Adrenal gland (tissue), 12 donors: ENCODE results near the gene DYRK1A. TPM values are rescaled to one million over a fixed set of nuclear protein-coding genes. Genes with fewer than 3 reads are reported as not detected.

Experiments
- DNase-seq, 7 donors: peaks; one replicate each; pipeline ENCODE4 v3.0.0-alpha.2; 2019 to 2020
- H3K27ac ChIP-seq, 5 donors: fragments of 200-600 bp; sonication (generic) in 4 of 5; 1 replicate in 3 of 5; 2 replicates in 2 of 5; pipeline versions ENCODE4 v1.5.1 to v1.8.0; 2016 to 2020; ENCODE audit warnings: mild to moderate bottlenecking in 1 of 5
- H3K27me3 ChIP-seq: fragments of 200-600 bp; 2 replicates; pipeline ENCODE4 v1.8.0; 2021
- H3K36me3 ChIP-seq, 2 donors: fragments of 200-600 bp; replicated peaks in 1 of 2; 1 replicate in 1 of 2; 2 replicates in 1 of 2; pipeline versions ENCODE4 v1.5.1 to v1.8.0; 2018 to 2022
- H3K4me1 ChIP-seq, 2 donors: fragments of 200-600 bp; replicated peaks in 1 of 2; 1 replicate in 1 of 2; 2 replicates in 1 of 2; pipeline versions ENCODE4 v1.5.1 to v1.8.0; 2018 to 2021
- H3K4me3 ChIP-seq, 4 donors: fragments of 200-600 bp; sonication (generic) in 3 of 4; one replicate each; pipeline ENCODE4 v1.5.1; 2016 to 2018
- H3K9me3 ChIP-seq, 3 donors: fragments of 200-600 bp; sonication (generic) in 1 of 3; replicated peaks in 1 of 3; 1 replicate in 2 of 3; 2 replicates in 1 of 3; pipeline versions ENCODE4 v1.5.1 to v1.8.0; 2016 to 2021
- CTCF ChIP-seq, 6 experiments: fragments of 450-650 bp in 4 of 6; fragments of 200-600 bp in 2 of 6; sonication (generic) in 1 of 6; IDR thresholded peaks; 1 replicate in 5 of 6; 2 replicates in 1 of 6; pipeline versions ENCODE4 v1.5.1 to v1.8.0; 2016 to 2021; ENCODE audit warnings: antibody characterized with exemption in 6 of 6, mild to moderate bottlenecking in 2 of 6, moderate library complexity in 1 of 6
- POLR2A ChIP-seq, 2 donors: fragments of 450-650 bp; IDR thresholded peaks; one replicate each; pipeline ENCODE4 v1.6.1; 2017; ENCODE audit warnings: antibody characterized with exemption in 2 of 2, mild to moderate bottlenecking in 2 of 2, moderate library complexity in 1 of 2
- WGBS, 4 donors: extraction: QIAGEN DNeasy Blood & Tissue Kit in 2 of 4; methylation state at CpG; one replicate each; pipeline versions ENCODE4 v1.1.5 to v1.1.7; 2013 to 2017; 5-methylcytosine and 5-hydroxymethylcytosine counted together
- intact Hi-C, 2 donors: fragments of 100-400 bp; cut with DNase I; formaldehyde crosslinking; loops; one replicate each; pipeline versions ENCODE4 v1.14.1 to v1.15.0; 2022 to 2023
- polyA plus RNA-seq, 3 donors: library from polyadenylated mRNA; stranded (reverse); fragments of 200-250 nt in 2 of 3; fragments of 350-450 nt in 1 of 3; fragmentation: Illumina TruSeq in 1 of 3; extraction: RNeasy Lipid Tissue Mini Kit (QIAGEN cat#74804) in 1 of 3; gene quantifications; one replicate each; pipeline ENCODE4 v1.2.3, GENCODE V29; 2013 to 2014
- total RNA-seq, 9 donors: library from RNA; depleted of rRNA in 4 of 9; stranded (reverse); fragments of >200 nt in 4 of 9; fragments of 120-200 nt in 1 of 9; fragmentation: NEBNext Ultra II Directional in 1 of 9; extraction: Animal tissue kit (Norgen Biotek cat#: 25700) in 1 of 9; gene quantifications; one replicate each; pipeline versions ENCODE4 v1.1.0 to v1.2.4, GENCODE V29; 2013 to 2023
- donor health status: healthy with polysubstance abuse.
- donor health status: Bipolar disorder and iron deficiency.
- donor health status: DM: yes; HTN: yes; CAD: no.
- donor health status: DM: no; HTN: no; CAD: no.
- donor health status: DM: no; HTN: no; CAD: no.
- donor health status: DM: yes; HTN: yes; CAD: no.

Gene DYRK1A
- total and polyA plus RNA-seq, 12 donors = 23.6 to 92.3 (median 57.7) TPM

- peak overlapping the region in 1 of 5 donors; percentile 4 for H3K27ac ChIP-seq
- intact Hi-C loops = loop anchor here in 1 of 2 donors (10.0 kb wide), 1 partner anchor 69 kb away; no protein-coding TSS in a partner anchor
- H3K4me1 ChIP-seq = peaks cover 42 to 82% of the 10 kb centered on the region in 2 donors
- no peaks in the 10 kb centered on the region for H3K27me3 ChIP-seq
- no peak for DNase-seq
- no peak for TF ChIP-seq POLR2A (IDR thresholded peaks at IDR 0.05)
- H3K4me3 ChIP-seq = no peak overlapping the region
- H3K36me3 ChIP-seq = no peaks in the 10 kb centered on the region
- H3K9me3 ChIP-seq = no peaks in the 10 kb centered on the region
- WGBS, 4 donors = 76 to 86% (median 81%) methylated on average over 12 to 13 of the region's 13 CpGs
These were observed 9.4 kb downstream of the DYRK1A start for GRCh38 chr21:37375866-37376574.

- H3K36me3 ChIP-seq = no peaks in the 10 kb centered on the region
- 72 to 85% (median 77%) methylated on average over 3 of the region's 3 CpGs for WGBS, 4 donors
- intact Hi-C loops = loop anchor here in 1 of 2 donors (10.0 kb wide), 1 partner anchor 66 kb away; no protein-coding TSS in a partner anchor
- peaks cover 37 to 77% of the 10 kb centered on the region in 2 donors for H3K4me1 ChIP-seq
- no peaks in the 10 kb centered on the region for H3K27me3 ChIP-seq
- no peak overlapping the region for H3K4me3 ChIP-seq
- DNase-seq = no peak
- no peak overlapping the region for H3K27ac ChIP-seq
- no peaks in the 10 kb centered on the region for H3K9me3 ChIP-seq
- TF ChIP-seq CTCF (IDR thresholded peaks at IDR 0.05) (no peak), POLR2A (IDR thresholded peaks at IDR 0.05) (no peak)
These were observed 12.1 kb downstream of the DYRK1A start for GRCh38 chr21:37378700-37379139.

GRCh38 chr21:37380349-37381323 is 14.1 kb downstream of the DYRK1A start:
- Histone ChIP-seq H3K9me3 (no peaks in the 10 kb centered on the region), H3K4me1 (peaks cover 27 to 57% of the 10 kb centered on the region in 2 donors), H3K27ac (peak overlapping the region in 1 of 5 donors; percentile 24), H3K4me3 (no peak overlapping the region), H3K36me3 (no peaks in the 10 kb centered on the region), H3K27me3 (no peaks in the 10 kb centered on the region)
- DNase-seq = peak; percentile 42 to 70 (median 44)
- WGBS, 4 donors = 23 to 30% (median 27%) methylated on average over 8 of the region's 8 CpGs
- intact Hi-C loops = no loop called here
- TF ChIP-seq POLR2A (IDR thresholded peaks at IDR 0.05) = no peak
- no peak for TF ChIP-seq CTCF (IDR thresholded peaks at IDR 0.05)

DNA sequence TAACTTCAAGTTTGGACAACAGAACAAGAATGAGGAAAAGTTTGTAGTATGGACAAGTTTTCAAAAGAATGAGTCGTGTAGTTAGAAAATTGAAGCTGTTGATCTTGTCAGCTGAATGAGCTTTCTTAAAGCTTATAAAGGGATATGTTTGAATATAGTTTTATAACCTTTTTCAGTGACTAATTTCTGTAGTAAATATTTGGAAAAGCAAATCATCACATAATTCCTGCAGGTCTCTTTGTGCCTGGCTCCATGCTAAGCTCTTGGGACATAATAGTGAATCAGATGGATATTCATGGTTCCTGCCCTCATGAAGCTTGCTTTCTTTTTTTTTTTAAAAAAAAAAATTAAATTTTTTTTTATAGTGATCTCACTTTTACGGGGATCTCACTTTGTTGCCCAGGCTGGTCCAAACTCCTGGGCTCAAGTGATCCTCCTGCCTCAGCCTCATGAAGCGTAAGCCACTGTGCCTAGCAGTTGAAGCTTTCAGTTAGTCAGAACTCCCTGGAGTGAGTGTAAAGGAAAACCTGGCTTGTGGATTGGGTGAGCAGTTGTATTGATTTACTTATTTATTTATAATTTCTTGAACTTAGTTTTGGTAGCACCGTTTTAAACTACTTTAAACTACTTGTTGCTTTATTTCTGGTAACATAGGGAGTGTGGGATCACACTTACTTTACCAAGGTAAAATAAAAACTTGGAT is 15.5 kb downstream of the DYRK1A start:
- no peaks in the 10 kb centered on the region for H3K27me3 ChIP-seq
- H3K4me1 ChIP-seq = peaks cover 26 to 57% of the 10 kb centered on the region in 2 donors
- WGBS, 4 donors = 83 to 88% (median 85%) methylated on average over 4 of the region's 4 CpGs
- H3K27ac ChIP-seq = no peak overlapping the region
- DNase-seq = no peak
- no peaks in the 10 kb centered on the region for H3K9me3 ChIP-seq
- intact Hi-C loops = no loop called here
- no peaks in the 10 kb centered on the region for H3K36me3 ChIP-seq
- no peak overlapping the region for H3K4me3 ChIP-seq
- TF ChIP-seq CTCF (IDR thresholded peaks at IDR 0.05) (no peak), POLR2A (IDR thresholded peaks at IDR 0.05) (no peak)
